Measurements from ENCODE around the gene CUTC.

Gene CUTC

DNA sequence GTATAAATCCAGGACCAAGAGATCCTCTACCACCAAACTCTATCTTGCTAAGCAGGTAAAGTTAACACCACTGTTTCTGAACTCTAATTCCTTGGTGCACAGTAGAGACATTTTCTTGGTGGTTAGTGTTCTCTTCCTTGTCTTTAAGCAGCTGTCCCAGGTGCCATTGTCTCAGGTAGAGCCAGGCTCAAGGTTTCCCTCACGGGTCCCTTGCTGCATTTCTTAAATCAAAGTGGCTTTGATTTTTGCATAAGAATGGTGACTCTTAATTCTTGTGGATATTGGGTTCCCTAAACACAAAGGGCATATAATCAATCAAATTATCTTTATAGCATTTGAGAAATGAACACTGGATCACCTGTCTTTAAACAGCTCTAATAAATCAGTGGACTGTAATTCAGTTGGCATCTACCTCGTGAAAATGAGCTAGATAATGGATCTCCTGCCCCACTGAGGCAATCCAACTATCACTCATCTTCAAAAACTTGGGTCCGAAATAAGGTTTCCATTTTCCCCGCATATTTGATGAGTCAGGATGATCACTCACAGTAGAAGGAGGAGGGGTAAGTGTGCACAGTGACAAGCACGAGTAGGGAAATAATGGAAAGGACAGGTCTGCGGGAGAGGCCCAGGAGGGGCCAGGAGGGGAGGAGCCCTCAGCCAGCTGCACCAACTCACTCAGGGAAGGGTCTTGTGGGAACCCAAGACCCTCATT, 52.9 kb downstream of the CUTC start:
- DNase-seq: no peak

DNA sequence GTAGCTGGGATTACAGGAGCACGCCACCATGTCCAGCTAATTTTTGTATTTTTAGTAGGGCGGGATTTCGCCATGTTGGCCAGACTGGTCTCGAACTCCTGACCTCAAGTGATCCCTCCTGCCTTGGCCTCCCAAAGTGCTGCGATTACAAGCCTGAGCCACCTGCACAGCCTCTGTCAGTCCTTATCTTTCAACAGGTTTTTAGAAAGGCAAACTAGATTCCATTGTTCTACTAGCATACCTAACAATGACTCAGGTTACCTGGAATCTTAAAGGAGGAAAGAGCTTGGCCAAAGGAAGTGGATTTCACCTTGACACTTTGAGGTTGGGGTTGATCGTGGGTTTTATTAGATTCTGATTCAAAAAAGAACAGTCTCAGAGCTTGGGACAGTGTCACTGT, 53.6 kb downstream of the CUTC start:
- no peak for DNase-seq

DNA sequence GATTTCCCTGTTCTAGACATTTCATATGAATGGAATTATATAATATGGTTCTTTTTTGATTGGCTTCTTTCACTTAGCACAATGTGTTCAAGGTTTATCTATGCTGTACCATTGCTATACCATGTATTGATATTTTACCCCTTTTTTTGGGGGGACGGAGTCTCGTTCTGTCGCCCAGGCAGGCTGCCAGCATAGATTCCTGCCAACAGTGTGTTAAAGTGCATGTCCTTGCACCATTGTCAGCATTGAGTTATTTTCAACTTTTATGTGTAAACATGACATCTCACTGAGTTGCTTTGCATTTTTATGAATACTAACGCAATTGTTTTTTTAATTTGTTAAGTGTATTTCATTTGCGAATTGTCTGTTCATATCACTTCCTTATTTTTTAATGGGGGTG, 55.3 kb downstream of the CUTC start:
- DNase-seq: no peak

DNA sequence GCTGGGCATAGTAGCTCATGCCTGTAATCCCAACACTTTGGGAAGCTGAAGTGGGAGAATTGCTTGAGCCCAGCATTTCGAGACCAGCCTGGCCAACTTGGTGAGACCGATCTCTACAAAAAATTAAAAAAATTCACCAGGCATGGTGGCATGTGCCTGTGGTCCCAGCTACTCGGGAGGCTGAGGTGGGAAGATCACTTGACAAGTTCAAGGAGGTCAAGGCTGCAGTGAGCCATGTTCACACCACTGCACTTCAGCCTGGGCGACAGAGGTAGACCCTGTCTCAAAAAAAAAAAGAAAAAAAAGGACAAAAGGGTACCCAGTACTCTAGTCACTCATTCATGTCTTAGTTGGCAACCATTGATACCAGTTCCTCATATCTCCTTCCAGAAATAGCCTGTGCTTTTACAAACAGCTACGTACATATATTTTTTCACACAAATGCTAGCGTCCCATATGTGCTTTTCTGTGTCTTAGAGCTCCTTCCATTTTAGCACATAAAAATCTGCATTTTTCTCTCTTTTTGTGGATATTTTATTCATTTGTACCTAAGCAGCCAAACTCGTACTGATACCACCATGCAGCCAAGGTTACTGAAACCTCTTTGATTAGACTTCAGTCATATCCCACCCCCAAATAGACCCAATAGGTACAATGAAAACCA, 55.9 kb downstream of the CUTC start:
- no peak for DNase-seq

DNA sequence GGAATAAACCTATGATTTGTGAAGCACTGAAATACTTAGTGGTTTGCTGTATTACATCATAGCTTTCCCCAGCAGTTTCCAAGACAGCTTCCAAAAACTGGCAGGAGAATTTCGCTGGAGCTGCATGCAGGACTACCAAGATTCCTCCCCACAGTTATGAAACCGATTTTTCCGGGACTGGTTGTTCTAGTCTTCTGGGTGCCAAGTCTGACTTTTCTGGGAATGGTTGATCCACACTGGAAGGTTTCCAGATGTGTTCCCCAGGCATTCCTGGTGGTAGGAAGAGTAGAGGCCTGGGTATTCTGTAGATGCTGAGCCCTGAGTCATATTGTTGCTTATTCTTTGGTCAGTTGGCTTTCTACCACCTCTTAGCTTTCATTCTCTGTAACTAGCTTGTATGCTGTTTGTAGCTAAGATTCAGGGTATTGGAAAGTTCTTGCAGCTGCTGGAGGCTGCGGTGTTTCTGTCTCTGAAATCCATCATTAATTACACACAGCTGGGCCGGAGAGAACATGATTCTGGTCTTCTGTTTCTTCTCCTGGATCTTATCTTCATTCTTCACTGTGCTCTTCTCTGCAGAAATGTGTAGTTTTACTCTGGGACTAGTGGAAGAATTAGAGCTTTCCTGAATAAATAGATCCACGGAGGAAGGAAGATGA, 56.7 kb downstream of the CUTC start:
- no peak for DNase-seq

DNA sequence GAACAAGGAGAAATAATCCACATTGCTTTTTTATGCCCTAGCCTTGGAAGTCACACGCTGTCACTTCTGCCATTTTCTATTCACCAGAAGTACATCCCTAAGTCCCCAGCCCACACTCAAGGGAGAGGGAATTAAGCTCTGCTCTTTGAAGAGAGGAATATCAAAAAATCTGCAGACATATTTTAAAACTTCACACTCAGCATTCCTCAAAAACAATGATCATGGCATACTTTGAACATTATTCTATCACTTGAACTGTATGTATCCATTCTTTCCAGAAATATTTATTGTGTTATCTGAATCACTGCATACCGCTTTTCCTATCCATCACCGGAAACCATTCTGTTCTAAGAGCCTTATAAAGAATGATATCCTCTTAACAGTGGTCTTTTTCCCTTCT, 59.8 kb downstream of the CUTC start:
- DNase-seq: no peak

DNA sequence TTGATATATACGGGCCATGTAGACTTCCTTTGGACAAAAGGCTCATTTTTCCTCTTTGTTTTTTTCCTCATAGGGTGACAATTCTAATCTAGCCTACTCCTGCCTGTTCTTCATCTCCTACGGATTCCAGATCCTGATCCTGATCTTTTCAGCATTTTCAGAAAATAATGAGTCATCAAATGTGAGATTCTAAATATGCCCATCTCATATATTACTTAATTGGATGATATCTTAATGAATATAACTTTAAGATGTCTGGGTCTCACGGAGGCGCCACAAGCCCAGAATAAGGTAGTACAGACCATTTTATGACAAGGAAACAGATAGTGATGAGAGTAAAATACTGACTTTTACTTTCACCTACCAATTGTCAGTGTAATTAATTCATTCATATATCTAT, 61.8 kb downstream of the CUTC start:
- no peak for DNase-seq

DNA sequence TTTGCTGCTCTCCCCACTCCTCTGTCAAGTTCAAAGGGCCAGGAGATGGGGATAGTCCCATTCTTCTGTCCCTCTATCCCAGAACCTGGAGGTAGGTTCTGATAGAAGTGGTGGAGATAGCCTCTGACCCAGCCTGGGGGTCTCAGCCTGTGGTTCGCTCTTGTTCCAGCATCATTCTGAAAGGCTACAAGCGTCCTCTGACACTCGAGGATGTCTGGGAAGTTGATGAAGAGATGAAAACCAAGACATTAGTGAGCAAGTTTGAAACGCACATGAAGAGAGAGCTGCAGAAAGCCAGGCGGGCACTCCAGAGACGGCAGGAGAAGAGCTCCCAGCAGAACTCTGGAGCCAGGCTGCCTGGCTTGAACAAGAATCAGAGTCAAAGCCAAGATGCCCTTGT, 64.9 kb downstream of the CUTC start:
- DNase-seq: no peak

DNA sequence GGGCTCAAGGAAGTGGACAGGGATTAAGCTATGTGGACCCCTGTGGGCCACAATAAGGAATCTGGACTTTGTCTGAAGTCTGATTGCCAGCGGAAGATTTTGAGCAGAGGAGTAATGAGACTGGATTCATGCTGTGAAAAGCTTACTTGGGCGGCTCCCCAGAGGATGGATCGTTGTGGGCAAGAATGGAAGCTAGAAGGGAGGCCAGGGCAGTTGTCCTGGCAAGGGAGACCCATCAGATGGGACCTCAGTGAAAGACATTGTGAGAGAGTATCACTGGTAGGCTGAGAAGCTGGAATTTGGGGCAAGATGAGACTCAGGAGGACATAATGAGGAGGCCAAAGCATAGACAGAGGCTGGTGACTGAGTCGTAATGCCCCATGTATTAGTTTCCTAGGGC, 66.0 kb downstream of the CUTC start:
- no peak for DNase-seq

DNA sequence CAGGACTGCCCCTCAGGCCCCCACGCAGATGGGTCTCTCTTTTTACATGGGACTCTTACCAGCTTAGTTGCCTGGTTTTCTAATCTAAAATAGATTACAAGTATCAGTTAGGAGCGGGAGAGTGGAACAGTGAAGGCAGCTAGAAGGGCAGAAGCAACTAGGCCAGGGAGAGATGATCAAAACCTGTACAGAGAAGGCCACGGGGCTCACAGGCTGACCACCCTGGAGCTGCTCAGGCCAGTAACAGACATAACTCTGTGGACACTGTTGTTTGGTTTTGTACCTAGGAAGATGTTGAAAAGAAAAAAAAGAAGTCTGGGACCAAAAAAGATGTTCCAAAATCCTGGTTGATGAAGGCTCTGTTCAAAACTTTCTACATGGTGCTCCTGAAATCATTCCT, 66.9 kb downstream of the CUTC start:
- no peak for DNase-seq

DNA sequence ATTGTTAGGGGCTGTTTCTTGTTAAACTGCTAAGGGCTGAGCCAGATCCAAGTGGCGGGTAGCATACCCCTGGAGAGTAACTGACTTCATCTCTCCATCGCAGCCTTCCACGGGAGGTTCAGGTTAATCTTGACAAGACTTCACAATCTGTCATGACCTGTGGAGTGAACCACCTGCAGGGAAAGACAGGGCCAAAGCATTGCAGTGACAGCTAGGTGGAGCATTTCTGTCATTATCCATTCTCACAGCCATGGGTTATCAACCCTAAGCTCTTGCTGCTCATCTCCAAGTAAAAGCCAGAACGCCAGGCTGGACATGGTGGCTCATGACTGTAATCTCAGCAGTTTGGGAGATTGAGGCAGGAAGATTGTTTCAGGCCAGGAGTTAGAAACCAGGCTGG, 67.6 kb downstream of the CUTC start:
- no peak for DNase-seq

DNA sequence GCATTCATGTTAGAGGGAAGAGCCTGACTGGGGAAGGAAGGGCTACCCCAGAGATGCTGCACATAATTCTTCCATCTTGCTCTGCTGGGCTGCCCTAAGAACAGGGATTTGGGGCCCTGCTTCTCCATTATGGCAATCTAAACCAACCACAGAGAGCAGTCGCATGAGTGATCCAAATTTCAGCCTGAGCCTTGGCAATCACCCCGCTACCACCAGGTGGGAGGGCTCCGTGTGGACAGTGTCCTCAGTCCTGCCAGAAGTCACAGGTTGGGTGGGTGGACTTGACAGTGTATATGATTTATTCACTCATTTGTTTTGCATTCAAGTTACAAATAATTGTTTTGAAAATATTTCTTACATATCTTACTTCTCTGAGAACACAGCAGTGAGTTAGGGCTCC, 72.4 kb downstream of the CUTC start:
- no peak for DNase-seq

DNA sequence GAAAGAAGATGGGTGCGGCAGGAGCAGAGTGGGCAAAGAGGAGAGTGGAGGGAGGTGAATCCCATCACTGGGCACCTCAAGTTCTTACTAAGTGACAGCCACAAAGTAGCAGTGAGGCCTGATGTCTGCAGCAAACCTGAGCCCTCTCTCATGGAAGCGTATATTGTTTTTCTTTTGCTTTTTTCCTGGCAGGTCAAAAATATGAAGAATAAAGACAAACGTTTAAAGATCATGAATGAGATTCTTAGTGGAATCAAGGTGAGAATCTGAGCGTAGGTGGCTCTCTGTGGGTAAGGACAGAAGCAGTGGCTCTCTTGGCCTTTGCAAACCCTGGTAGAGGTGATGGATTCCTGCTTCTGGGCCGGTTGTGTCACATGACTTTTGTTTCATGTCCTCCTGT, 73.2 kb downstream of the CUTC start:
- DNase-seq: no peak

Measured in CD4-positive, alpha-beta T cell treated with Interleukin-6 for 4 hours (primary cell).